Tibial nerve (tissue), 4 donors: Measurements from ENCODE around the gene NCDN.

Experiments
- CTCF ChIP-seq, 5 experiments: fragments of 200-600 bp in 3 of 5; fragments of 450-650 bp in 2 of 5; sonication (generic) in 3 of 5; IDR thresholded peaks; one replicate each; pipeline ENCODE4 v1.5.1; 2016 to 2019; ENCODE audit warnings: antibody characterized with exemption in 5 of 5, mild to moderate bottlenecking in 3 of 5, moderate library complexity in 2 of 5
- EP300 ChIP-seq, 2 donors: sonication (generic); formaldehyde crosslinking; IDR thresholded peaks; one replicate each; pipeline ENCODE4 v1.6.1; 2017; ENCODE audit warnings: antibody characterized with exemption in 2 of 2, mild to moderate bottlenecking in 1 of 2
- POLR2A ChIP-seq, 2 donors: fragments of 450-650 bp; IDR thresholded peaks; one replicate each; pipeline ENCODE4 v1.6.1; 2017; ENCODE audit warnings: antibody characterized with exemption in 2 of 2, mild to moderate bottlenecking in 2 of 2, moderate library complexity in 2 of 2

- TF ChIP-seq CTCF (IDR thresholded peaks at IDR 0.05) = no peak
- no peak for TF ChIP-seq EP300 (IDR thresholded peaks at IDR 0.05)
- no peak for TF ChIP-seq POLR2A (IDR thresholded peaks at IDR 0.05)
These were observed 32.2 kb downstream of the NCDN start for GRCh38 chr1:35589516-35590427.
